ENCODE results near the gene ADCY4.

ADCY4 gene

GRCh38 chr14:24278424-24278823 lies 56.4 kb downstream of the ADCY4 start:
- Histone ChIP-seq H3K9me3 (ENCODE audit: control insufficient read depth, insufficient read depth, low read length) (no peaks in the 10 kb centered on the region), H3K4me1 (ENCODE audit: insufficient read depth, low read length) (peaks cover 10% of the 10 kb centered on the region), H3K9ac (ENCODE audit: low read depth, low read length) (no peak overlapping the region), H3K36me3 (ENCODE audit: insufficient read depth, low read length) (no peaks in the 10 kb centered on the region)

GRCh38 chr14:24277606-24278321 lies 57.1 kb downstream of the ADCY4 start:
- H3K4me1 ChIP-seq (ENCODE audit: insufficient read depth, low read length), result peaks cover 11% of the 10 kb centered on the region
- H3K36me3 ChIP-seq (ENCODE audit: insufficient read depth, low read length), result no peaks in the 10 kb centered on the region
- no peak overlapping the region for H3K9ac ChIP-seq (ENCODE audit: low read depth, low read length)

GRCh38 chr14:24277071-24277470 lies 57.8 kb downstream of the ADCY4 start:
- H3K9me3 ChIP-seq (ENCODE audit: control insufficient read depth, insufficient read depth, low read length), result no peaks in the 10 kb centered on the region
- H3K4me1 ChIP-seq (ENCODE audit: insufficient read depth, low read length), result peaks cover 13% of the 10 kb centered on the region
- H3K9ac ChIP-seq (ENCODE audit: low read depth, low read length), result no peak overlapping the region
- H3K36me3 ChIP-seq (ENCODE audit: insufficient read depth, low read length), result no peaks in the 10 kb centered on the region

More at GRCh38 chr14:24277606-24278321, 57.1 kb downstream of the ADCY4 start:
- no peaks in the 10 kb centered on the region for H3K9me3 ChIP-seq (ENCODE audit: control insufficient read depth, insufficient read depth, low read length)

GRCh38 chr14:24274101-24274543 lies 60.7 kb downstream of the ADCY4 start:
- H3K9ac ChIP-seq (ENCODE audit: low read depth, low read length), result 0 out of 2 replicates have a peak overlapping the region, but pooled peaks have one; percentile 4
- H3K4me1 ChIP-seq (ENCODE audit: insufficient read depth, low read length), result peaks cover 16% of the 10 kb centered on the region
- H3K36me3 ChIP-seq (ENCODE audit: insufficient read depth, low read length), result no peaks in the 10 kb centered on the region
- H3K9me3 ChIP-seq (ENCODE audit: control insufficient read depth, insufficient read depth, low read length), result no peaks in the 10 kb centered on the region

GRCh38 chr14:24273422-24273998 lies 61.4 kb downstream of the ADCY4 start:
- H3K9ac ChIP-seq (ENCODE audit: low read depth, low read length), result no peak overlapping the region
- peaks cover 16% of the 10 kb centered on the region for H3K4me1 ChIP-seq (ENCODE audit: insufficient read depth, low read length)

GRCh38 chr14:24272467-24272866 lies 62.4 kb downstream of the ADCY4 start:
- no peak overlapping the region for H3K9ac ChIP-seq (ENCODE audit: low read depth, low read length)
- no peaks in the 10 kb centered on the region for H3K36me3 ChIP-seq (ENCODE audit: insufficient read depth, low read length)
- peaks cover 16% of the 10 kb centered on the region for H3K4me1 ChIP-seq (ENCODE audit: insufficient read depth, low read length)
- H3K9me3 ChIP-seq (ENCODE audit: control insufficient read depth, insufficient read depth, low read length), result no peaks in the 10 kb centered on the region

More at GRCh38 chr14:24273422-24273998, 61.4 kb downstream of the ADCY4 start:
- H3K9me3 ChIP-seq (ENCODE audit: control insufficient read depth, insufficient read depth, low read length), result no peaks in the 10 kb centered on the region
- no peaks in the 10 kb centered on the region for H3K36me3 ChIP-seq (ENCODE audit: insufficient read depth, low read length)

GRCh38 chr14:24271834-24272263 lies 63.0 kb downstream of the ADCY4 start:
- H3K4me1 ChIP-seq (ENCODE audit: insufficient read depth, low read length), result peaks cover 16% of the 10 kb centered on the region
- peak overlapping the region; percentile 77 for H3K9ac ChIP-seq (ENCODE audit: low read depth, low read length)
- no peaks in the 10 kb centered on the region for H3K36me3 ChIP-seq (ENCODE audit: insufficient read depth, low read length)
- no peaks in the 10 kb centered on the region for H3K9me3 ChIP-seq (ENCODE audit: control insufficient read depth, insufficient read depth, low read length)

GRCh38 chr14:24271134-24271833 lies 63.6 kb downstream of the ADCY4 start, which contains the start of gene RABGGTA:
Gene RABGGTA, minus strand, starts transcription at chr14:24271597. Its CDS starts 482 bp downstream, at chr14:24271115.
- Histone ChIP-seq H3K9me3 (ENCODE audit: control insufficient read depth, insufficient read depth, low read length) (no peaks in the 10 kb centered on the region), H3K36me3 (ENCODE audit: insufficient read depth, low read length) (no peaks in the 10 kb centered on the region), H3K4me1 (ENCODE audit: insufficient read depth, low read length) (peaks cover 16% of the 10 kb centered on the region)

GRCh38 chr14:24270537-24271133 lies 64.2 kb downstream of the ADCY4 start:
- Histone ChIP-seq H3K36me3 (ENCODE audit: insufficient read depth, low read length) (no peaks in the 10 kb centered on the region), H3K4me1 (ENCODE audit: insufficient read depth, low read length) (peaks cover 16% of the 10 kb centered on the region), H3K9ac (ENCODE audit: low read depth, low read length) (peak overlapping the region; percentile 77), H3K9me3 (ENCODE audit: control insufficient read depth, insufficient read depth, low read length) (no peaks in the 10 kb centered on the region)

More at GRCh38 chr14:24271134-24271833, 63.6 kb downstream of the ADCY4 start, which contains the start of gene RABGGTA:
- peak within 1 kb of the TSS; percentile 77 for H3K9ac ChIP-seq (ENCODE audit: low read depth, low read length)

GRCh38 chr14:24269910-24270536 lies 64.8 kb downstream of the ADCY4 start:
- Histone ChIP-seq H3K9ac (ENCODE audit: low read depth, low read length) (peak overlapping the region; percentile 77; the same call in 1 of the 2 replicates), H3K4me1 (ENCODE audit: insufficient read depth, low read length) (peaks cover 16% of the 10 kb centered on the region), H3K9me3 (ENCODE audit: control insufficient read depth, insufficient read depth, low read length) (no peaks in the 10 kb centered on the region), H3K36me3 (ENCODE audit: insufficient read depth, low read length) (no peaks in the 10 kb centered on the region)

- Histone ChIP-seq H3K9ac (ENCODE audit: low read depth, low read length) (no peak overlapping the region), H3K36me3 (ENCODE audit: insufficient read depth, low read length) (no peaks in the 10 kb centered on the region), H3K9me3 (ENCODE audit: control insufficient read depth, insufficient read depth, low read length) (no peaks in the 10 kb centered on the region), H3K4me1 (ENCODE audit: insufficient read depth, low read length) (peaks cover 15% of the 10 kb centered on the region)
These were observed 65.5 kb downstream of the ADCY4 start for GRCh38 chr14:24269368-24269767.
